PC-3 (cell line): ENCODE measurements around the gene UBAC1. TPM values are rescaled to one million over a fixed set of nuclear protein-coding genes. Genes with fewer than 3 reads are reported as not detected.

Experiments used
- ATAC-seq: fragments of 200-7000 bp; cut with Tn5 transposase; 2 replicates; pipeline ENCODE4 v1.9.1; 2020; ENCODE audit warnings: mild to moderate bottlenecking, moderate library complexity
- BruUV-seq: library from RNA; stranded (reverse); fragments of 400-500 nt; replicated peaks from 2 replicates; lab custom pipeline; 2021; lab: Mats Ljungman, UMichigan
- CTCF ChIA-PET: fragments of 300-600 bp; sonication (Branson Sonifier 250); formaldehyde crosslinking; loops from one replicate; lab custom pipeline; 2022; ENCODE audit warnings: antibody characterized with exemption; lab: Charles Lee
- POLR2A ChIA-PET: fragments of 300-600 bp; sonication (Branson Sonifier 250); formaldehyde crosslinking; loops from one replicate; lab custom pipeline; 2022; ENCODE audit warnings: antibody characterized with exemption; ENCODE audit not compliant: unreplicated experiment; lab: Charles Lee
- DNase-seq: peaks from one replicate; pipeline ENCODE4 v3.0.0-alpha.2; 2015
- H2AFZ ChIP-seq: fragments of 300-600 bp; sonication (generic); 2 replicates; pipeline ENCODE4 v1.6.0; 2016; ENCODE audit warnings: antibody characterized with exemption, low read length
- H3F3A ChIP-seq: fragments of 300-600 bp; sonication (generic); one replicate; pipeline ENCODE4 v1.6.0; 2017; ENCODE audit warnings: antibody characterized with exemption, low read length, control low read depth, mild to moderate bottlenecking; ENCODE audit not compliant: unreplicated experiment
- H3K27ac ChIP-seq: fragments of 300-600 bp; sonication (generic); 2 replicates; pipeline ENCODE4 v1.5.1; 2016; ENCODE audit warnings: mild to moderate bottlenecking, low read length
- H3K27me3 ChIP-seq: fragments of 300-600 bp; sonication (generic); 2 replicates; pipeline ENCODE4 v1.6.1; 2016; ENCODE audit warnings: low read length, mixed read lengths
- H3K36me3 ChIP-seq: fragments of 300-600 bp; sonication (generic); 2 replicates; pipeline ENCODE4 v1.6.1; 2016; ENCODE audit warnings: low read depth, mixed run types, low read length, mixed read lengths
- H3K4me1 ChIP-seq: fragments of 300-600 bp; sonication (generic); 2 replicates; pipeline ENCODE4 v1.5.1; 2016; ENCODE audit warnings: low read length; ENCODE audit not compliant: insufficient read depth
- H3K4me2 ChIP-seq: fragments of 300-600 bp; sonication (generic); 2 replicates; pipeline ENCODE4 v1.6.0; 2016; ENCODE audit warnings: low read length
- H3K4me3 ChIP-seq: fragments of 300-600 bp; sonication (generic); 2 replicates; pipeline ENCODE4 v1.5.1; 2016; ENCODE audit warnings: mild to moderate bottlenecking, low read length, mixed read lengths
- H3K79me2 ChIP-seq: fragments of 300-600 bp; sonication (generic); 2 replicates; pipeline ENCODE4 v1.6.1; 2017; ENCODE audit warnings: low read length, mixed read lengths
- H3K9ac ChIP-seq: fragments of 300-600 bp; sonication (generic); 2 replicates; pipeline ENCODE4 v1.6.0; 2016; ENCODE audit warnings: mild to moderate bottlenecking, low read length
- H3K9me2 ChIP-seq: fragments of 300-600 bp; sonication (generic); replicated peaks from 2 replicates; pipeline ENCODE4 v1.6.1; 2016; ENCODE audit warnings: mixed run types, low read length, mixed read lengths
- H3K9me3 ChIP-seq: fragments of 300-600 bp; sonication (generic); 2 replicates; pipeline ENCODE4 v1.6.1; 2016; ENCODE audit warnings: low read length, mixed read lengths
- H4K20me1 ChIP-seq: fragments of 300-600 bp; sonication (generic); 2 replicates; pipeline ENCODE4 v1.6.1; 2016; ENCODE audit warnings: low read length, mixed read lengths
- EZH2 ChIP-seq: fragments of 300-600 bp; sonication (generic); IDR thresholded peaks from one replicate; pipeline ENCODE4 v1.6.1; 2017; ENCODE audit warnings: antibody characterized with exemption, mild to moderate bottlenecking, low read length; ENCODE audit not compliant: unreplicated experiment
- EZH2phosphoT487 ChIP-seq: fragments of 300-600 bp; sonication (generic); IDR thresholded peaks from 2 replicates; pipeline ENCODE4 v1.6.1; 2018; ENCODE audit warnings: mild to moderate bottlenecking, antibody characterized with exemption, low read length, borderline replicate concordance
- intact Hi-C: fragments of 100-400 bp; cut with micrococcal nuclease; formaldehyde crosslinking; loops from 2 replicates; pipeline ENCODE4 v1.9.0; 2023
- total RNA-seq: library from RNA; depleted of rRNA; stranded (reverse); fragments of >200 nt; gene quantifications from 2 replicates; pipeline ENCODE4 v1.2.3, GENCODE V29; 2014
- TF ChIP-seq, protein P1 (sequence below): fragments of 300-600 bp; sonication (generic); conservative IDR thresholded peaks from 2 replicates; pipeline ENCODE4 v1.5.1; 2017; ENCODE audit warnings: antibody characterized with exemption, low read depth, mild to moderate bottlenecking, low read length

Gene UBAC1
- total RNA-seq, 1 experiment from 2014 or later: 77.3 TPM

DNA sequence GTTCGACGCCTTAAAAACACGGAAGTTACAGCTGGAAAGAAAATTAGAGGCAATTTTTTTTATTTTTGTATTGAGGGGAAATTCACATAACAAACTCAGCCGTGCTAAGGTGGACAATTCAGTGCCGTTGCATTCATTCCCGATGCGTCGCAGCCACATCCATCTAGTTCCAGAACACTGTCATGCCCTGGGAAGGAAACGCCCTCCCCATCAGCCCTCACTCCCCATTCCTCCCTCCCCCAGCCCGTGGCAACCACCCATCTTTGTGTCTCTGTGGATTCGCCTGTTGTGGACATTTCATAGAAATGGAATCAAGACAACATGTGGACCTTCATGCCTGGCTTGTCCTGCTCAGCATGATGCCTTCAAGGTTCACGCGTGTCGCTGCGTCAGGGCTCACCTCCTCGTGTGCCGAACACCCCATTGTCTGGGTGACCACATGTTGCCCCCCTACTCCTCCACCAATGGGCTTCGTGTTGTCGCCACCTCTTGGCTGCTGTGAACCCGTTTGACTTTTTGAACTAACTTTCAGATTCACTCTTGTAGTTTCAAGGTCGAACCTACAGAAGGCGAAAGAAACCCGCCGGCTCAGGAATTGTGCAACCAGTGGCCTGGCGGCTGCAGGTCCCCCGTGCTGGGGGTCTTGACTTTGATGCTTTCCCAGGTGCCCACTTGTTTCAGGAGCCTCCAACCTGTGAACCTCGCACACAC, 36.4 kb downstream of the UBAC1 start:
- ChIA-PET CTCF (no interaction called here), POLR2A (no interaction called here)
- Histone ChIP-seq H3K4me3 (no peak overlapping the region), H3K79me2 (no peaks in the 10 kb centered on the region), H3K4me1 (peaks cover 17% of the 10 kb centered on the region), H3K27ac (no peak overlapping the region), H3K9ac (no peak overlapping the region), H3K4me2 (no peak overlapping the region), H3K27me3 (no peaks in the 10 kb centered on the region), H3K36me3 (no peaks in the 10 kb centered on the region), H3K9me2 (no peaks in the 10 kb centered on the region), H2AFZ (no peak overlapping the region), H3F3A (no peaks in the 10 kb centered on the region), H4K20me1 (no peaks in the 10 kb centered on the region), H3K9me3 (no peaks in the 10 kb centered on the region)
- ATAC-seq: no peak
- DNase-seq: no peak
- TF ChIP-seq EZH2: no peak
- TF ChIP-seq EZH2phosphoT487: no peak
- TF ChIP-seq, protein P1, sequence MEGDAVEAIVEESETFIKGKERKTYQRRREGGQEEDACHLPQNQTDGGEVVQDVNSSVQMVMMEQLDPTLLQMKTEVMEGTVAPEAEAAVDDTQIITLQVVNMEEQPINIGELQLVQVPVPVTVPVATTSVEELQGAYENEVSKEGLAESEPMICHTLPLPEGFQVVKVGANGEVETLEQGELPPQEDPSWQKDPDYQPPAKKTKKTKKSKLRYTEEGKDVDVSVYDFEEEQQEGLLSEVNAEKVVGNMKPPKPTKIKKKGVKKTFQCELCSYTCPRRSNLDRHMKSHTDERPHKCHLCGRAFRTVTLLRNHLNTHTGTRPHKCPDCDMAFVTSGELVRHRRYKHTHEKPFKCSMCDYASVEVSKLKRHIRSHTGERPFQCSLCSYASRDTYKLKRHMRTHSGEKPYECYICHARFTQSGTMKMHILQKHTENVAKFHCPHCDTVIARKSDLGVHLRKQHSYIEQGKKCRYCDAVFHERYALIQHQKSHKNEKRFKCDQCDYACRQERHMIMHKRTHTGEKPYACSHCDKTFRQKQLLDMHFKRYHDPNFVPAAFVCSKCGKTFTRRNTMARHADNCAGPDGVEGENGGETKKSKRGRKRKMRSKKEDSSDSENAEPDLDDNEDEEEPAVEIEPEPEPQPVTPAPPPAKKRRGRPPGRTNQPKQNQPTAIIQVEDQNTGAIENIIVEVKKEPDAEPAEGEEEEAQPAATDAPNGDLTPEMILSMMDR: no peak
- no TSS peak for BruUV-seq
- intact Hi-C loops: no loop called here

DNA sequence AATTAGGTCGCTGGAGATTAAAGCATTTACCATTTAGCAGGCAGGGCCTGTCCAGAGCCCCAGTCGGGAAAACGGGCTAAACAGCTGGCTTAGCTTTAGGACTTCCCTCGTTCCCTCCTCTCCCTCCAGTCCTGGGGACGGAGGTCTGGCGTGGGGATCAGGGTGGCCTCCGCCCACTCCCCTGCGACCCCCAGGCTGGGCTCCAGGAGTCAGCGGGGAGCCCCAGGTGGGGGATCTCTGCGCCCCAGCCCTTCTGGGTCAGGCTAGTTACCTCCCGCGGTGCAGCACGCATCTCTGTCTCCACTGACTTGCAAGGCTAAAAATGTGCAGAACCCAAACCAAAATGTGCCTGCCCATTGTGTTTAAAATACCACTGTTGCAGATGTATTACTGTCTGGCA, 37.7 kb downstream of the UBAC1 start:
- TF ChIP-seq EZH2phosphoT487: no peak
- no peak for TF ChIP-seq EZH2
- TF ChIP-seq, protein P1: no peak
- Histone ChIP-seq H4K20me1 (no peaks in the 10 kb centered on the region), H3K4me1 (peaks cover 17% of the 10 kb centered on the region), H3K36me3 (no peaks in the 10 kb centered on the region), H3K9me3 (no peaks in the 10 kb centered on the region), H3K9ac (no peak overlapping the region), H3K9me2 (no peaks in the 10 kb centered on the region), H3K4me2 (no peak overlapping the region), H3K27me3 (no peaks in the 10 kb centered on the region), H3F3A (no peaks in the 10 kb centered on the region), H3K4me3 (no peak overlapping the region), H3K79me2 (no peaks in the 10 kb centered on the region), H2AFZ (no peak overlapping the region), H3K27ac (no peak overlapping the region)
- intact Hi-C loops: no loop called here
- ChIA-PET CTCF (no interaction called here), POLR2A (no interaction called here)
- ATAC-seq (no peak), DNase-seq (no peak)
- BruUV-seq: no TSS peak

DNA sequence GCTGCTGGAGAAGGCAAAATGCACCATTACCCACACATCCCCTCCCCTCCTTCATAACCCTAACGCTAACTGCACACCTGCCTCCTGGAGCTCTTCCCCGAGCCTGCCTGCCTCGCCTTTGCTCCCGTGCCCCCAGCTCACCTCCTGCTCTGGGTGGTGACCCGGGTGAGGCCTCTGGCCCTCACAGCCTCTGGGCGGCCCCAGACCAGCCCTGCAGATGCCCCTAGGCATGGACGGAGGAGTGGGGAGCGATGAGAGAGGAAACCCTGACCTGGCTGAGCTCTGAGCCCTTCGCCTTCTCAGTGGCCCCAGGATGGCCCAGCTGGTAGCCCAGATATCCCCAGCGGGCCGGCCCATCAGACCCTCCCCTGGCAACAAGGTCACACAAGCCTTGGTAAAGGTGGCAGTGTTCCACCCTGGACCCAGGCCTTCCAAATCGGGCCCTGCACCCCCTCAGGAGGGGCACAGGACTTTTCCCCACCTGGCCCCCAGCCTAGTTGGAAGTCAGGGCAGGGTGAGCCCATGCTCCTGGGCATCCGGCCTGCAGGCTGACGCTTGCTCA, 39.3 kb downstream of the UBAC1 start:
- CTCF ChIA-PET: interaction anchor here (0.6 kb wide), 1 partner anchor 90 kb away, joined by 9 read pairs; no protein-coding TSS in a partner anchor
- Histone ChIP-seq H3K27ac (no peak overlapping the region), H3K4me3 (no peak overlapping the region), H3K9me3 (no peaks in the 10 kb centered on the region), H3K79me2 (no peaks in the 10 kb centered on the region), H3K9me2 (no peaks in the 10 kb centered on the region), H3K27me3 (no peaks in the 10 kb centered on the region), H3K36me3 (no peaks in the 10 kb centered on the region), H3K4me1 (peaks cover 6% of the 10 kb centered on the region), H4K20me1 (no peaks in the 10 kb centered on the region), H3K4me2 (no peak overlapping the region), H3K9ac (no peak overlapping the region), H3F3A (no peaks in the 10 kb centered on the region), H2AFZ (no peak overlapping the region)
- intact Hi-C loops: no loop called here
- TF ChIP-seq EZH2 (no peak), EZH2phosphoT487 (no peak)
- TF ChIP-seq, protein P1: no peak
- ATAC-seq (no peak), DNase-seq (no peak)
- BruUV-seq: no TSS peak
- POLR2A ChIA-PET: no interaction called here
